ENCODE data around the gene EVPL. TPM values are rescaled to one million over a fixed set of nuclear protein-coding genes. Genes with fewer than 3 reads are reported as not detected.

EVPL gene
- total RNA-seq, 1 donor from 2014 or later, result not detected

- Histone ChIP-seq H3K27ac (replicated peaks) (no peak overlapping the region), H3K4me3 (no peak overlapping the region), H3K9me3 (replicated peaks) (no peaks in the 10 kb centered on the region), H3K4me1 (peaks cover 17% of the 10 kb centered on the region), H3K27me3 (ENCODE audit: low read depth) (no peaks in the 10 kb centered on the region), H3K36me3 (peaks cover 12% of the 10 kb centered on the region)
- no peak for TF ChIP-seq CTCF (IDR thresholded peaks at IDR 0.05; ENCODE audit: borderline replicate concordance)
- intact Hi-C loops (cut with micrococcal nuclease), result no loop called here
- no peak for DNase-seq
These were observed 41.1 kb downstream of the EVPL start for GRCh38 chr17:75985986-75986385.

GRCh38 chr17:75983501-75984181, 43.5 kb downstream of the EVPL start:
- Histone ChIP-seq H3K27me3 (ENCODE audit: low read depth) (no peaks in the 10 kb centered on the region), H3K36me3 (peaks cover 8% of the 10 kb centered on the region), H3K4me3 (no peak overlapping the region), H3K9me3 (replicated peaks) (no peaks in the 10 kb centered on the region), H3K27ac (replicated peaks) (no peak overlapping the region), H3K4me1 (peaks cover 37% of the 10 kb centered on the region)
- intact Hi-C loops (cut with micrococcal nuclease), result no loop called here
- DNase-seq, result no peak
- no peak for TF ChIP-seq CTCF (IDR thresholded peaks at IDR 0.05; ENCODE audit: borderline replicate concordance)

GRCh38 chr17:75981019-75981615, 46.0 kb downstream of the EVPL start:
- intact Hi-C loops (cut with micrococcal nuclease), result no loop called here
- H3K27ac ChIP-seq (replicated peaks), result peak overlapping the region; percentile 100
- no peaks in the 10 kb centered on the region for H3K9me3 ChIP-seq (replicated peaks)

GRCh38 chr17:75980188-75981018, 46.7 kb downstream of the EVPL start:
- H3K9me3 ChIP-seq (replicated peaks), result no peaks in the 10 kb centered on the region
- peaks cover 6% of the 10 kb centered on the region for H3K36me3 ChIP-seq
- peak overlapping the region; percentile 91 for H3K4me3 ChIP-seq
- H3K27ac ChIP-seq (replicated peaks), result peak overlapping the region; percentile 100
- intact Hi-C loops (cut with micrococcal nuclease), result no loop called here
- TF ChIP-seq CTCF (IDR thresholded peaks at IDR 0.05; ENCODE audit: borderline replicate concordance), result no peak
- peaks cover 68% of the 10 kb centered on the region for H3K4me1 ChIP-seq
- DNase-seq, result no peak
- no peaks in the 10 kb centered on the region for H3K27me3 ChIP-seq (ENCODE audit: low read depth)

More at GRCh38 chr17:75981019-75981615, 46.0 kb downstream of the EVPL start:
- H3K4me1 ChIP-seq, result peaks cover 61% of the 10 kb centered on the region
- no peak for DNase-seq
- peaks cover 6% of the 10 kb centered on the region for H3K36me3 ChIP-seq
- no peaks in the 10 kb centered on the region for H3K27me3 ChIP-seq (ENCODE audit: low read depth)
- H3K4me3 ChIP-seq, result no peak overlapping the region
- TF ChIP-seq CTCF (IDR thresholded peaks at IDR 0.05; ENCODE audit: borderline replicate concordance), result no peak

- intact Hi-C loops (cut with micrococcal nuclease), result no loop called here
- Histone ChIP-seq H3K36me3 (peaks cover 6% of the 10 kb centered on the region), H3K4me1 (peaks cover 75% of the 10 kb centered on the region), H3K4me3 (peak overlapping the region; percentile 91), H3K27ac (replicated peaks) (peak overlapping the region; percentile 100), H3K27me3 (ENCODE audit: low read depth) (no peaks in the 10 kb centered on the region), H3K9me3 (replicated peaks) (no peaks in the 10 kb centered on the region)
- DNase-seq, result no peak
- no peak for TF ChIP-seq CTCF (IDR thresholded peaks at IDR 0.05; ENCODE audit: borderline replicate concordance)
These were observed 47.4 kb downstream of the EVPL start for GRCh38 chr17:75979705-75980187.
